Endometrial microvascular endothelial cells (primary cell): Measurements from ENCODE around the gene CLDND2. TPM values are rescaled to one million over a fixed set of nuclear protein-coding genes. Genes with fewer than 3 reads are reported as not detected.
"Not testable (repeated sequence)": the region's sequence is repeated elsewhere in the genome, so short reads cannot be mapped to it uniquely, and the experiment has no call there.

Experiments
- in situ Hi-C: cut with HindIII; loops from 2 replicates; pipeline ENCODE4 v1.10.0; 2017; ENCODE audit warnings: low sequenced_read_pairs, low pct_unique_long_range_greater_than_20kb; ENCODE audit errors: inconsistent ontology term
- total RNA-seq: library from RNA; depleted of rRNA; stranded (reverse); fragments of >200 nt; gene quantifications from one replicate; pipeline ENCODE4 v1.2.3, GENCODE V29; 2015; ENCODE audit errors: inconsistent ontology term

The CLDND2 gene, protein sequence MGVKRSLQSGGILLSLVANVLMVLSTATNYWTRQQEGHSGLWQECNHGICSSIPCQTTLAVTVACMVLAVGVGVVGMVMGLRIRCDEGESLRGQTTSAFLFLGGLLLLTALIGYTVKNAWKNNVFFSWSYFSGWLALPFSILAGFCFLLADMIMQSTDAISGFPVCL
- total RNA-seq, result not detected

DNA sequence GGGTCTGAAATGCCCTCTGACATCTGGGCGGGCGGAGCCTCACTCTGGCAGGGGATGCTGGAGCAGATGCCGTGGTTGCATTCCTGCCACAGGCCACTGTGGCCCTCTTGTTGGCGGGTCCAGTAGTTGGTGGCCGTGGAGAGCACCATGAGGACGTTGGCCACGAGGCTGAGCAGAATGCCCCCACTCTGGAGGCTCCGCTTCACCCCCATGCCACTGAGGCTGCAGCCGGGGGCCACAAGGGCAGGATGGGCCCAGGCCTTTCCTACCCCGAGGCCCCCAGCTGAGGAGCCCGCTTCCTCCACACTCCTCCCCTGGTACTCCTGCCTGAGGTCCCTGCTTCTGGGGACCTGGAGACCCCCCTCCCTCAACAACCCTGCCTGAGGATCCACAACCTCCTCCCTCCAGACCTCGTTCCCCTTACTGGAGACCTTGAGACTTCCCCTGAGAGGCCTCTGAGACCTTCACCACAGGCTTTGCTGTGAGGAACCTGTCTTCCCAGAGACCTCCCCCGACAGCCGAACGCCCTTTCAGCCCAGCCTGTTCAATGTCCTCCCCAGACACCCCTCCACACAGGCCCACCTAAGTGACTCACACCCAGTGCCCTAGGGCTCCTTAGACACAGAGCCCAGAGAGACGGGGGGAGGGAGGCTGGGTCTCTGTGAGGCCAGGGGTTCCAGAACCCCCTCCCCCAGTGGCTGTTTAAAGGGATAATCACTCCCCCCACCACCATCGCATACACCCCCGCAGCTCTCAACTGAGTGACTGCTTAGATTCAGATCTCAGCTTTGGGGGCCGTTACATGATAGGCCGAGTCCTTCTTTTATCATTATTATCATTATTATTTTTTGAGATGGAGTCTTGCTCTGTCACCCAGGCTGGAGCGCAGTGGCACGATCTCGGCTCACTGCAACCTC lies at the start of gene CLDND2:
CLDND2 (minus strand) TSS at position 638 of the 917 bp plus-strand sequence; CDS start at position 212, 426 bp downstream.
- in situ Hi-C loops, result no loop called here

DNA sequence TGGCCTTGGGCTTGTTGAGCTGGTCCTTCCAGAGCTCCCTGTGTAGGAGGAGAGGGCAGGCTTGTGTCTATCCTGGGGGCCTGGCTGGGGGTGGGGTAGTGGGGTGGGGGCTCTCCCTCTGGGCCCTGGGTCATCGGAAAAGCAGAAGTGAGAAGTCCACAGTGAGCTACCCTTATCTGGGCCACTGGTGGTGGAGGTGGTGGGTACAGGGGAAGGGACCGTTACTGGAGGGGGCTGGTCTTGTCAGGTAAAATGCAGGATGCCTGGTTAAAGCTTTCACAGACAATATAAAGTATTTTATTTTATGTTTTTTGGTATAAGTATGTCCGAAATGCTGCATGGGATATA lies 49.0 kb upstream of the CLDND2 start:
- in situ Hi-C loops, result no loop called here

DNA sequence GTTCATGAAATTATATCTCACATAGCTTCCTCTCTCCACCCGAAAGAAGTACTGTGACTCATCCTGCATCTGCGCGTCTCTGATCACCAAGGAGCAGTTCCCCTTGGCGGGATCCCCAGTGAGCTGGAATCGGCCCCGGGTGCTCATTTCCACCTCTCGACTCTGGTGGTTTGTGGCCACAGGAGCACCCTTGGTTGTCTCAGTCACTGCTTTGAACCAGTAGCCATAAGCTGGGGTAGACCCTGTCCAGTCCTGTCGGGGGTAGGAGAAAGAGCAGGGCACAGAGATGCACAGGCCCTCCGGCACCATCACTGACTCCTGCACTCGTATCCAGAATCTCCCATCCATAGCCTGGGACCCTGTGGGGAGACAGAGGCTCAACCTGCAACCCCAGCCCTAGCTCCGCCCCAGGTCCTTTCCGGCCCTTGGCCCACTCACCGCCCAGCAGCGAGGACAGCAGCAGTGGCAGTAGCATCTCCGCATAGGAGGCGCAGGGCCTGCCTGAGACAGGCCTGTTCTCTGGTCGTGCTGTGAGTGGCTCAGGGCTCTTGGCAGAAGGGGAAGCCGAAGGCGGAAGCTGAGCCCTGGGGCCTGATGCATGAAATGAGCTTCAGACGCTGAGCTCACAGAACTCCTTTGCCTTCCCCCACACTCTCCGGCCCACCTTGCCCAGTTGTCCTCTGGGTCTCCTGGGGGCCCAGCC lies 48.5 kb upstream of the CLDND2 start, which contains the start of gene SIGLEC10:
SIGLEC10 (minus strand) TSS at position 536 of the 703 bp plus-strand sequence; CDS start at position 475, 61 bp downstream.
- in situ Hi-C loops, result no loop called here

DNA sequence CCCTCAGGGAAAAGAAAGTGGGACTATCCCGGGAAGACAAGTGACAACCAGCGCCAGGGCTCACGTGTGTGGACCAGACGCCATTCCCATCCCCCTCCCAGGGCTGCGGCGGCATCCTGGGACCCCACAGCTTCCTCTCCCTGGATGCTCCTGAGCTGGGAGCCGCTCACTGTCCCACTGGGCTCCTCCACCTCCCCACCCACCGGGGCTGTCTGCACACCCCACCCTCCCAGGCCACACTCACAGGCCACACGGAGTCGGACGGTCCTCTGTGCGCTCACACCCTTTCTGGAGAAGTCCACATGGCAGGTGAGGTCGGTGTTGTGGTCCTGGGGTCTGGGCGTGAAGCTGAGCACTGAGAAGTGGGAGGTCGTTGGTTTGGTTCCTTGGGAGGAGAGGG lies 47.6 kb upstream of the CLDND2 start:
- in situ Hi-C loops, result not testable (repeated sequence)

DNA sequence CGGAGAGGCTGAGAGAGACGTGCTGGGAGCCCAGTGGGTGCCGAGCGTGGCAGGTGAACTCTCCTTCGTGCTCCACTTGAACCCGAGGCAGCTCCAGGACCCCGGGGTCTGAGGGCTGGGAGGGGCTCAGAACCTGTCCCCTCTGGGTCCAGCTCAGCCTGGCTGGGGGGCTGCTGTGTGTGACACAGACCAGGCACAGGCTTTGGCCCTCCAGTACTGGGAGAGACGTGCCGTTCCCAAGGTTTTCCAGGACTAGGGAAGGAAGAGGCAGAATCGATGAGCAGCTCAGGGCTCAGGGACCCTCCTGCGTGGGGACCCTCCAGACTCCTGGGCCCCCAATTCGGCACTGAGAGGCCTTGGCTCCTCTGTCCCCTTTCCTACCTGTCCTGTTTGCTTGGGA lies 46.4 kb upstream of the CLDND2 start:
- in situ Hi-C loops, result no loop called here

DNA sequence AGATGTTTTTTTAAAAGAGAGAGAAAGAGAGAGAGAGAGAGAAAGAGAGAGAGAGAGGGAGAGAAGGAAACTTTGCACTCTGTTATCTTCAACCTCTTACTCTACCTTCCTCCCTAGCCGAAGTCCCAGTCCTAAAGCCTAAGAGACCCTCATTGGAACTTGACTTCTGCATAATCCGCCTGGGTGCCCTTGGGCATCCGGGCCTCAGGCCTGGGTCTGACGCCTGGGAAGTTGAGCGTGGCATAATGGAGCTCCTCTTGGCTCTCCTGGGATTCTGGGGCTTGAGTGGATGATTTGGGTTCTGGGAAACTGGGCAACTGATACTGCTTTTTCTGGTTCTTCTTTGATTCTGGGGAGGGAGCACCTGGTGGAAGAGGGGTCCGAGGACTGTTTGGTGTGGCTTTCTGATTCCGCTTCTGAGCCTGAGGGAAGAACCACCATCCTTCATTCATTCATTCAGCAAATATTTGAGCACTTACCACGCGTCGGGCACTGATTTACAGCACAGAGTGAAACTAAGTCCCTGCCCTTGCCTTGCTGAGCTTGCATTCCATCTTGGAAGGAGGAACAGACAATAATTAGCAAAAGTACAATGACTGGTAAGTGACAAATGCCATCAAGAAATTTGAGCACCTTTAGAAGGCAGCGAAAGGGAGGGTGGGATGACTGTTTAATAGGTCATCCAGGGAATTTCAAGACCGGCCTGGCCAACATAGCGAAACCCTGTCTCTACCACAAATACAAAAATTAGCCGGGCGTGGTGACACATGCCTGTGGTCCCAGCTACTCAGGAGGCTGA lies 42.3 kb upstream of the CLDND2 start:
- in situ Hi-C loops, result no loop called here

DNA sequence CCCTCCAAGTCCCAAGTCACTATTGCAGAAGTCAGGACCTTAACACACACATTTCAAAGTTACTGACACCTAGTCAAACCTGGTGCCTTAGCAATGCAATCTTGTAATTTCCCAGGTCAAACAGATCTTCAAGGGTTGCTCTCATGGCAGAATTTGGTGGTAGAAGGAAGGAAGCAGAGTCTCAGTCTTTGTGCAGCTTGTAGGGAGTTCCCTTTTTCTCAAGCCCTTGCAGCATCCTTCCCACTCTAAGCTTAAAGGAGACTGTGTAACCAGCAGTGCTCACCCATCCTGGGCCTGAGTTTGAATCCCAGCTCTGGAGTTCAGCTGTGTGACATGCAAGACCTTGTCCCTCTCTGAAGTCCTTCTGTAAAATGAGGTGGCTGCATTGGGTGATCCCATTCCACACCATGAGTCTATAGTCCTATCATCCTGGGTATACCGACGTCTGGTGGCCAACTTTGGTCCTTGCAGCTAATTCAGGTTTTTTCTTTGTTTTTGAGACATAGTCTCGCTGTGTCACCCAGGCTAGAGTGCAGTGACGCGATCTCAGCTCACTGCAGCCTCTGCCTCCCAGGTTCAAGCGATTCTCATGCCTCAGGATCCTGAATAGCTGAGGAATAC lies 38.8 kb upstream of the CLDND2 start:
- in situ Hi-C loops, result no loop called here

DNA sequence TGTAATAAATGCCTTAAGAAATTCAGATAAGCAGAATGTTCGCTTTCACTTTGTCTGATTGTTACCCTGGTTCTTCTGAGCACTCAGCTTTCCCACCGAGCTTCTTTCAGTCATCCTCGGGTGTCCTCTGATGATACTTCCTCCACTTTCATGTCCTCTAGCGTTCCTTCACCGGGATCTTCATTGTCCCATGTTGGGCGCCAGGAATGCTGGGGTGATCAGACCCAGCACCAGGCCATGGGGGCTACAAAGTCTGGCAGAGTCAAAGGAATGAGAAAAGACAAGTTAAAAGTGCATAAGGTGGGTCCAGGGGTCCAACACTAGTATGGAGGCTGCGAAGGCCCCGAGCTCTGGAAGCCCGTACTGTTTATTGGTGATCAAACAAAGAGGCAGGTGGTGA lies 33.3 kb upstream of the CLDND2 start:
- in situ Hi-C loops, result no loop called here

DNA sequence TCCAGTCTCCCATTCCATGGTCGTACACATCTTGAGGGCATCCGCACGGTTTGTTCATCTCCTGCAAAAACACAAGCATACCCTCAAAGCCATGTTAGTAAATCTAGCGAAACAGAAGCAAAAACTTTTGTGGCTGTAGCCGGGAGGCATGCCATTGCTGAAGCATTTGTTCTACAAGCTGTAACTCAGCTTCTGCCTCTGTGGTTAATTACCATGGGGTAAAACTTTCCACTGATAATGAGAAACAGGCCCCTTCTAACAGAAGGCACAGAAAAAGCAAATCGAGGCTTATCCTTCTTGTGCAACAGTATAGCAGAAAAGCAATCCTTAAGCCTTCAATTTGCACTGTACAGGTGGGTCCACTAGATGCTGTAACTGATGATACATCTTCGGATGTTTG lies 31.1 kb upstream of the CLDND2 start:
- in situ Hi-C loops, result not testable (repeated sequence)

DNA sequence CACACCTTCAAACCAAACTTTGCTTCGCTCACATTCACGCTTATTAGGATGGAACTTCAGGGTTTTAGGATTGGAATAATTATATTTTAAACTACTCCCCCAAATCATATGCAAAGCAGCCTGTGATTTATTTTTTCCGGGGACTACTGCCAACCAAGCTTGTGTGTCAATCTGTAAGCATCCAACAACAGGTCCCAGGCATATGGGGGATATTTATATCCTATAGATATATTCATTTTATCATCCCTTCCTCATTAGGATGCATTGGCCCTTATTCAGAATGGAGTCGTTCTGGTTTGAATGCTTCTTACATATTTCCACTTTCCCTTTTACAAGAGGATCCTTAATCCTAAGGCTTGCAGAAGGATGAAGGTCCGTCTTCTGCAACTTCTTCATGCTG lies 30.4 kb upstream of the CLDND2 start:
- in situ Hi-C loops, result no loop called here

DNA sequence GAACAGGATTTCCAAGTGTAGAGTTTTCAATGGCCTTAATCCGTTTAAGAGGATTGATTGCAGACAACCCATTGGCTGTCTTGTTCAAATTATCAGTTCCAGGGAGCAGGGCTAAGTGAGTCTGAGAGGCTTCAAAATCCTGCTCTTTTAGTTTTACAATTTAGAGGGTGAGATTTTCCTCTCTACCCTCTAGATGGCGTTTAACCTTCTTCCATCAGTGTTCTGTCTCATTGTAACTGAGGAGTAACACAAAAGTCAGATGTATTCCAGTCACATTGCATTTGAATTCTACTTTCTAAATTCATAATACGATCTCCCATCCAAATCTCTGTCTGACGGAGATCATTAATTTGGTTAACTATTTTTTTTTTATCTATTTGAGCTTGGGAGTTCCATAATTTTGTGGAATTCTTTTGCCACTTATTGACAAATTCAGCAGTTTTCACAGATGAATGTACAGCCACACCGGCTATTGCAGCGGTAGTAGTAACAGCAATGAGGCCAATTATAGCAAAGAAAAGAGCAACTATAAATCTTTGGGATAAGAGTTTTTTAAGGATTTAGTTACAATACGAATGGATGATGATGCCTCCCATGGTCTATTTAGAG lies 29.4 kb upstream of the CLDND2 start:
- in situ Hi-C loops, result no loop called here

DNA sequence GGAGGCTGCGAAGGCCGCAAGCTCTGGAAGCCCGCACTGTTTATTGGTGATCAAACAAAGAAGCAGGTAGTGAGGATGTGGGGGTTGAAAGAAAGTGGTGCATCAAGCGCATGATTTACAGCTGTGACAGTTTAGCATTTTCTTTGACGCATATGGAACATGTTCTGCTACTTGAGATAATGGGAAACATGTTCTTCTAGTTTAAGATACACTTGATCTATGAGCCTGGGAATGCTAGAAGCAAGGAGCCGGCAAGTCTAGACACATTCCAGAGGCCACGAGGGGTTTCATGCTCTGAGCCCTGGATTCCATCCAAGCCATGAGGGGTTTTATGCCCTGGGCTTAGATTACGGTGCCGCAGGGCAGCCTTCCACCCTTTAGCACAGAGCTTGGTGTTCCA lies 28.6 kb upstream of the CLDND2 start:
- in situ Hi-C loops, result not testable (repeated sequence)

DNA sequence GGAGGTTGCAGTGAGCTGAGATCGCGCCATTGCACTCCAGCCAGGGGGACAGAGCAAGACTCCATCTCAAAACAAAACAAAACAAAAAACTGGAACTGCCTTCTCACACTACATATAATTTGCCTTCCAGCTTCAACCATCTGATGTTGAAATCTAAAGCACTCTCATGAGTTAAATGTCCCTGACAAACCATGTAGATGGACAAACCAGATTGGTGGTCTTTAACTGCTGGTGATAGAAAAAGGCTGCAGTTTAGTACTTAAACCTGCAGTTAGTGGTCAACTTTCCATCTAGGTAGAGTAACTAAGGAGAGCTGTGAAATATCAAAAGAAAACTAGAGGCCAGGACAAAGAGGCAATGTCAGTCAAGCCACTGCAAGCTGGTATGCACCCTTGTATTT lies 27.4 kb upstream of the CLDND2 start:
- in situ Hi-C loops, result no loop called here

DNA sequence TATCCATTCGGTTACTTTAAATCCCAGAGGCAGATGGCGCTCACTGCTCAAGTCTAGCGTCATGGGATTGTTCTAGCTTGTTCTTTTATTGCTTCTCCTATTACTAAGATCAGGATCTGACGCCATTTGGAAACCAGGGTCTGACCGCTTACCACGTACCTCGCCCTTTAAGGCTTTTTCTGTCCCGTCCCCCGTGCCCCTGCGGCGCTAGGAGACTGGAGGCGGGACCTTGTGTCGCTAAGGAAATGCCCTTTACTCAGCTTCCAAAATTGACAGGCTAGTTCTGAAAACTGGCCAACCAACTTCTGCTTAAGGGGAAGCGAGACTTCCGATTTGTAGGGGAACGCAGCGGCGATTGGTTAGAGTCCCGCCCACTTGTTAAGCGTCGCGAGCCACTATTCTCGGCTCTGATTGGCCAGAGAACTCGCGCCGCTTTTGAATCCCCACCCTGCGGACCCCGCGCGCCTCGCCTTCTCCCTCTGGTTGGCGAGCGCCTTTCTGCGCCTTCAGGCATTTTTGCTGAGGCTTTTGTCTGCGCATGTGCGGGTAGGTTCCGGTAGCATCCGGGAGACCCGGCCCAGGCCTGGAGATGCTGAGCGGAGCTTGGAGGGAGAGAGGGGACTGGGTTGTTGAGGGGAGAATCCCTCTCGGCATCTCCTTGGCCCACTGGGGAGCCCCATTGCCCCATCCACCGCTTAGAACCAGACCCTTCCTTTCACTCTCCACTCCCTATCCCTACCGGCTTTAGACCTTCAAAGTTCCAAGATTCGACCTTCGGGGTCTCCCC lies 25.4 kb upstream of the CLDND2 start:
- in situ Hi-C loops, result no loop called here

DNA sequence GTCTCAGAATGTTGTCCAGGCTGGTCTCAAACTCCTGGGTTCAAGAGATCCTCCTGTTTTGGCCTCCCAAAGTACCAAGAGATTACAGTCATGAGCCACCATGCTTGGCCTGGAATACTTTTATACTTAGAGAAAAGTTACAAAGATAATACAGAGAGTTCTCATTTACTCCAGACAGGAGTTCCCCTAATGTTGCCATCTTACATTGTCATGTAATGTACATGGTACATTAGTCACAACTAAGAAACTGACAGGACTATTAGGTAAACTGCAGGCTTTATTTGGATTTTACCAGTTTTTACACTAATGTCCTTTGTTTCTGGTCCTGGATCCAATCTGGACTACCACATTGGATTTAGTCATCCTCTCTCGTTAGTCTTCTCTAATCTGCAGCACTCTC lies 23.9 kb upstream of the CLDND2 start:
- in situ Hi-C loops, result no loop called here

DNA sequence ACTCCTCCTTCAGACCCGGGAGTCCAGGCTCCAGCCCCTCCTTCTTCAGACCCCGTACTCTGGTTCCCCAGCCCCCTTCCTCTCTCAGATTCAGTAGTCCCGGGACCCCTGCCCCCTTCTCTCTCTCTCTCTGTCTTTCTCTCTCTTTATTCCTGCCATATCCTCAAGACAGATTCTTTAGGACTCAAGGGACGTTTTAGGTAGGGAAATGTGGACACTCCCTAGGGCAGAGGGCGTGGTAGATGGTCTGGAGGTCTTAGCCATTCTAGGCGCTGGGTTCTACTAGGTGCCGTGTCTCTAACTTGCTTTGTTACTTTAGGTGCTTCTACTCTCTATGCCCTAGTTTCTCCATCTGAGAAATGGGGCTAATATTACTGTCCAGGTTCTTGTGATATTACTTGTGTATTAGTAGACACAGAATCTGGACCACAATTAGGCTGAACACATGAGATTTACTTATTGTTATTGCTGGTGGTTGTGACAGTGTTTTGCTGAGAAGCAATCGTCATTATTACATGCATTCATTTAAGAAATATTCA lies 22.3 kb upstream of the CLDND2 start:
- in situ Hi-C loops, result no loop called here

DNA sequence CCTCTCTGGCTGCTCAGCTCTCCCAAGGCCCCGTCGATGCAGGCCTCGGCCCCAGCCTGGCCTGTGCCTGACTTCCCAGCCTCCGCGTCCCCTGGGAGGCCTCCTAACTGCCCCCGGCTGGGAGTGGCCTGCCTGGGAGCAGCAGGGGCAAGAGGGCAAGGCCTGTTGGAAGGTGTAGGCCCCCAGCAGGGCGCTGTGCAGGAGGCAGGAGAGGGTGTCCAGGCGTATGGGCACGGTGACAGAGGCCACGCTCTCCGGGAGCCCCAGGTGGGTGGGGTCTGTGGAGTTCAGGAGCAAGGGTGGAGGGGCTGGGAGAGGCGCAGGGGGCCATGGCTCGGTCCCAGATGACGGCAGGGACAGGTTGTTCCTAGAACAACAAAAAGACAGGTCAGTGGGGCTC lies 20.3 kb upstream of the CLDND2 start:
- in situ Hi-C loops, result no loop called here
